Measurements from ENCODE around the gene TIGD1. TPM values are rescaled to one million over a fixed set of nuclear protein-coding genes. Genes with fewer than 3 reads are reported as not detected.

TIGD1 gene
- total RNA-seq: 4.2 and 5.2 TPM in 2 replicates

GRCh38 chr2:232550354-232551249 is at the start of gene TIGD1, which contains the start of gene EIF4E2:
TIGD1 (minus strand) TSS chr2:232550557; CDS start chr2:232549882, 675 bp downstream.
EIF4E2 (plus strand) TSS chr2:232550689; CDS start chr2:232550725, 36 bp downstream.
- peak; percentile 95 for DNase-seq (ENCODE audit: low read depth)
- TF ChIP-seq, protein P1, sequence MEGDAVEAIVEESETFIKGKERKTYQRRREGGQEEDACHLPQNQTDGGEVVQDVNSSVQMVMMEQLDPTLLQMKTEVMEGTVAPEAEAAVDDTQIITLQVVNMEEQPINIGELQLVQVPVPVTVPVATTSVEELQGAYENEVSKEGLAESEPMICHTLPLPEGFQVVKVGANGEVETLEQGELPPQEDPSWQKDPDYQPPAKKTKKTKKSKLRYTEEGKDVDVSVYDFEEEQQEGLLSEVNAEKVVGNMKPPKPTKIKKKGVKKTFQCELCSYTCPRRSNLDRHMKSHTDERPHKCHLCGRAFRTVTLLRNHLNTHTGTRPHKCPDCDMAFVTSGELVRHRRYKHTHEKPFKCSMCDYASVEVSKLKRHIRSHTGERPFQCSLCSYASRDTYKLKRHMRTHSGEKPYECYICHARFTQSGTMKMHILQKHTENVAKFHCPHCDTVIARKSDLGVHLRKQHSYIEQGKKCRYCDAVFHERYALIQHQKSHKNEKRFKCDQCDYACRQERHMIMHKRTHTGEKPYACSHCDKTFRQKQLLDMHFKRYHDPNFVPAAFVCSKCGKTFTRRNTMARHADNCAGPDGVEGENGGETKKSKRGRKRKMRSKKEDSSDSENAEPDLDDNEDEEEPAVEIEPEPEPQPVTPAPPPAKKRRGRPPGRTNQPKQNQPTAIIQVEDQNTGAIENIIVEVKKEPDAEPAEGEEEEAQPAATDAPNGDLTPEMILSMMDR (IDR thresholded peaks at IDR 0.05; ENCODE audit: insufficient read depth, low read depth, low read length): peak; percentile 35
- peak within 1 kb of the TSS; percentile 91 for H3K4me3 ChIP-seq (ENCODE audit: low read depth, low read length)

DNA sequence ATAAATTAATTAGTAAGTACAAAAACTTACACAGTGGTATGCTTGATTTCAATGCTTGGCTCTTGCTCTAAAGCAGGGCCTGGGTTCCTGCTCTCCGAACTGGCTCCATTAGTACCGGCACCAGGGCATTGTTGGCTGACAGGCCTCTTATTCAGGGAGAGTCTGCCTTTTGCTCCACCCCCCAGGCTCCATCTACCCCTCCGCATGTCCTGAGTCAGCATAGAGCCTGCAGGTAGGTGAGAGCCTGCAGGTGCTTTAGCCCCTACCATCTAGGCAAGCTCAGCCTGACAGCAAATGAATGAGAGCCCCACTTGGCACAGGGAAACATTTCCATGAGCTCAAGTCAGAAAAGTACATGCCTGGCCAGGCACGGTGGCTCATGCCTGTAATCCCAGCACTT is 47.9 kb upstream of the TIGD1 start:
- no peak overlapping the region for H3K4me3 ChIP-seq (ENCODE audit: low read depth, low read length)
- TF ChIP-seq, protein P1 (IDR thresholded peaks at IDR 0.05; ENCODE audit: insufficient read depth, low read depth, low read length): no peak
- no peak for DNase-seq (ENCODE audit: low read depth)

- H3K4me3 ChIP-seq (ENCODE audit: low read depth, low read length): no peak overlapping the region
- TF ChIP-seq, protein P1 (IDR thresholded peaks at IDR 0.05; ENCODE audit: insufficient read depth, low read depth, low read length): no peak
- DNase-seq (ENCODE audit: low read depth): no peak
Observed at GRCh38 chr2:232597362-232598079, 47.2 kb upstream of the TIGD1 start.

GRCh38 chr2:232593982-232594381 is 43.6 kb upstream of the TIGD1 start:
- no peak overlapping the region for H3K4me3 ChIP-seq (ENCODE audit: low read depth, low read length)
- TF ChIP-seq, protein P1 (IDR thresholded peaks at IDR 0.05; ENCODE audit: insufficient read depth, low read depth, low read length): no peak
- no peak for DNase-seq (ENCODE audit: low read depth)

GRCh38 chr2:232592772-232593395 is 42.5 kb upstream of the TIGD1 start:
- no peak overlapping the region for H3K4me3 ChIP-seq (ENCODE audit: low read depth, low read length)
- TF ChIP-seq, protein P1 (IDR thresholded peaks at IDR 0.05; ENCODE audit: insufficient read depth, low read depth, low read length): no peak
- peak; percentile 79 for DNase-seq (ENCODE audit: low read depth)

- TF ChIP-seq, protein P1 (IDR thresholded peaks at IDR 0.05; ENCODE audit: insufficient read depth, low read depth, low read length): no peak
- DNase-seq (ENCODE audit: low read depth): peak; percentile 39
- H3K4me3 ChIP-seq (ENCODE audit: low read depth, low read length): no peak overlapping the region
Observed at GRCh38 chr2:232588680-232589585, 38.6 kb upstream of the TIGD1 start.

All from fibroblast of villous mesenchyme (primary cell).